SK-N-SH treated with all-trans-retinoic acid at 6 μM for 48 hours (cell line): ENCODE measurements around the gene FAT1.

ENCODE experiments used
- ARNTL ChIP-seq: fragments of 450-650 bp; formaldehyde crosslinking; IDR thresholded peaks from 2 replicates; pipeline ENCODE4 v1.5.0; 2020; ENCODE audit warnings: low read depth, mild to moderate bottlenecking, moderate library complexity, borderline replicate concordance
- ZC3H10 ChIP-seq: fragments of 250-450 bp; sonication (Bioruptor Pico); IDR thresholded peaks from 2 replicates; pipeline ENCODE4 v1.5.1; 2021; ENCODE audit warnings: mild to moderate bottlenecking, moderate library complexity
- ZFP30 ChIP-seq: fragments of 450-650 bp; formaldehyde crosslinking; IDR thresholded peaks from 2 replicates; pipeline ENCODE4 v1.5.0; 2022; ENCODE audit warnings: mild to moderate bottlenecking, moderate library complexity
- ZNF8 ChIP-seq: fragments of 450-650 bp; formaldehyde crosslinking; IDR thresholded peaks from 2 replicates; pipeline ENCODE4 v1.5.0; 2020; ENCODE audit warnings: mild to moderate bottlenecking, moderate library complexity
- TF ChIP-seq, protein P1 (sequence below): fragments of 250-450 bp; sonication (Bioruptor Pico); IDR thresholded peaks from 2 replicates; pipeline ENCODE4 v1.8.0; 2020; ENCODE audit warnings: mild to moderate bottlenecking, moderate library complexity, borderline replicate concordance

DNA sequence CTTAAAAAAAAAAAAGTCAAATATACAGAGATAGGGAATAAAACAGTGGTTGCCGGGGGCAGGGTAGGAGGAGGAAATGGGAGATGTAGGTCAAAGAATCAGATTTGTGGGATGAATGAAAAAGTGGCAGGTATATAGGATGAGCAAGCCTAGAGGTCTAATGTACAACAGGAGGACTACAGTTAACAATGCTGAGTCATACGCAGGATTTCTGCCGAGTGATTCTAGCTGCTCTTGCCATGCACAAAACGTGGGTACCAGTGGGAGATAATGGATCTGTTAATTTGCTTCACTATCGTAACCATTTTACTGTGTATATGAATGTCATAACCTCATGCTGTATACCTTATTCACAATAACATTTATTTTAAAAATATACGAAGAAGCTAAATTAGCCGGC lies 157.6 kb downstream of the FAT1 start:
- TF ChIP-seq ZFP30 (CRISPR knock-in tag): no peak
- no peak for TF ChIP-seq ARNTL
- TF ChIP-seq ZC3H10 (CRISPR knock-in tag): no peak
- TF ChIP-seq, protein P1, sequence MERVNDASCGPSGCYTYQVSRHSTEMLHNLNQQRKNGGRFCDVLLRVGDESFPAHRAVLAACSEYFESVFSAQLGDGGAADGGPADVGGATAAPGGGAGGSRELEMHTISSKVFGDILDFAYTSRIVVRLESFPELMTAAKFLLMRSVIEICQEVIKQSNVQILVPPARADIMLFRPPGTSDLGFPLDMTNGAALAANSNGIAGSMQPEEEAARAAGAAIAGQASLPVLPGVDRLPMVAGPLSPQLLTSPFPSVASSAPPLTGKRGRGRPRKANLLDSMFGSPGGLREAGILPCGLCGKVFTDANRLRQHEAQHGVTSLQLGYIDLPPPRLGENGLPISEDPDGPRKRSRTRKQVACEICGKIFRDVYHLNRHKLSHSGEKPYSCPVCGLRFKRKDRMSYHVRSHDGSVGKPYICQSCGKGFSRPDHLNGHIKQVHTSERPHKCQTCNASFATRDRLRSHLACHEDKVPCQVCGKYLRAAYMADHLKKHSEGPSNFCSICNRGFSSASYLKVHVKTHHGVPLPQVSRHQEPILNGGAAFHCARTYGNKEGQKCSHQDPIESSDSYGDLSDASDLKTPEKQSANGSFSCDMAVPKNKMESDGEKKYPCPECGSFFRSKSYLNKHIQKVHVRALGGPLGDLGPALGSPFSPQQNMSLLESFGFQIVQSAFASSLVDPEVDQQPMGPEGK (CRISPR knock-in tag): no peak
- TF ChIP-seq ZNF8: no peak
